H1 (cell line): ENCODE results near the gene ARSB. TPM values are rescaled to one million over a fixed set of nuclear protein-coding genes. Genes with fewer than 3 reads are reported as not detected.

ENCODE experiments used
- CTCF ChIA-PET: fragments of 300-600 bp; sonication (Branson Sonifier 250); formaldehyde crosslinking; loops from one replicate; lab custom pipeline; 2021; ENCODE audit not compliant: partially characterized antibody; lab: Charles Lee
- POLR2A ChIA-PET: fragments of 300-600 bp; sonication (Branson Sonifier 250); formaldehyde crosslinking; loops from one replicate; lab custom pipeline; 2021; ENCODE audit warnings: inconsistent platforms; ENCODE audit not compliant: partially characterized antibody; lab: Charles Lee
- DNase-seq, 2 experiments: peaks; one replicate each; pipeline versions ENCODE4 v3.0.0 to v3.0.0-alpha.2; 2010 to 2022; ENCODE audit warnings: low spot score in 2 of 2, low read depth in 1 of 2, mixed read lengths in 1 of 2
- FAIRE-seq: peaks from 2 replicates; lab custom pipeline; 2011; peaks lifted over from hg19 to GRCh38; lab: Jason Lieb, UNC
- H2AFZ ChIP-seq: 2 replicates; pipeline ENCODE4 v1.8.1; 2012; ENCODE audit warnings: low read length, inconsistent platforms
- H2AK5ac ChIP-seq: 2 replicates; pipeline ENCODE4 v1.6.1; 2013; ENCODE audit warnings: low read depth, low read length
- H2BK120ac ChIP-seq: replicated peaks from 2 replicates; pipeline ENCODE3; 2013; ENCODE audit warnings: low read depth, low read length, inconsistent platforms
- H2BK12ac ChIP-seq: 2 replicates; pipeline ENCODE4 v1.6.1; 2013; ENCODE audit warnings: low read depth, low read length
- H2BK15ac ChIP-seq: 2 replicates; pipeline ENCODE4 v1.6.1; 2013; ENCODE audit warnings: low read length
- H2BK20ac ChIP-seq: 2 replicates; pipeline ENCODE4 v1.6.1; 2013; ENCODE audit warnings: low read length
- H2BK5ac ChIP-seq: 2 replicates; pipeline ENCODE4 v1.6.1; 2013; ENCODE audit warnings: low read depth, low read length
- H3K14ac ChIP-seq: 2 replicates; pipeline ENCODE4 v1.6.1; 2013; ENCODE audit warnings: inconsistent platforms; ENCODE audit not compliant: insufficient read length
- H3K18ac ChIP-seq: 2 replicates; pipeline ENCODE4 v1.6.1; 2013; ENCODE audit warnings: low read length; ENCODE audit errors: extremely low read depth
- H3K23ac ChIP-seq: 2 replicates; pipeline ENCODE4 v1.6.1; 2013; ENCODE audit warnings: inconsistent platforms; ENCODE audit not compliant: insufficient read length
- H3K23me2 ChIP-seq: 2 replicates; pipeline ENCODE4 v1.6.1; 2013; ENCODE audit warnings: low read depth, low read length
- H3K27ac ChIP-seq: 2 replicates; pipeline ENCODE4 v1.6.1; 2011; ENCODE audit warnings: low read depth, low read length, inconsistent platforms
- H3K27me3 ChIP-seq, 4 experiments: replicated peaks in 1 of 4; 1 replicate in 1 of 4; 2 replicates in 3 of 4; pipeline versions ENCODE4 v1.6.1 to v1.8.1; 2011 to 2013; ENCODE audit warnings: low read length in 3 of 4, mild to moderate bottlenecking in 3 of 4, inconsistent platforms in 2 of 4, mixed read lengths in 2 of 4, moderate library complexity in 1 of 4; ENCODE audit not compliant: control insufficient read depth in 3 of 4, insufficient read depth in 3 of 4; ENCODE audit errors: extremely low read depth in 1 of 4
- H3K36me3 ChIP-seq, 4 experiments: 2 replicates each; pipeline versions ENCODE4 v1.6.1 to v1.8.1; 2011 to 2013; ENCODE audit warnings: mild to moderate bottlenecking in 4 of 4, low read length in 3 of 4, moderate library complexity in 2 of 4, control low read depth in 1 of 4, inconsistent platforms in 1 of 4; ENCODE audit not compliant: insufficient read depth in 4 of 4, control insufficient read depth in 2 of 4
- H3K4ac ChIP-seq: replicated peaks from 2 replicates; pipeline ENCODE3; 2013; ENCODE audit warnings: low read length, low read depth, mixed read lengths, inconsistent platforms; ENCODE audit not compliant: insufficient read length
- H3K4me1 ChIP-seq, 4 experiments: replicated peaks in 1 of 4; 1 replicate in 1 of 4; 2 replicates in 3 of 4; pipeline versions ENCODE4 v1.6.1 to v1.8.1; 2011 to 2013; ENCODE audit warnings: low read length in 3 of 4, inconsistent platforms in 2 of 4, mixed read lengths in 1 of 4; ENCODE audit not compliant: insufficient read depth in 4 of 4, control insufficient read depth in 3 of 4
- H3K4me2 ChIP-seq, 2 experiments: 2 replicates each; pipeline versions ENCODE4 v1.6.1 to v1.8.1; 2011 to 2013; ENCODE audit warnings: low read depth in 2 of 2, low read length in 2 of 2, control low read depth in 1 of 2, inconsistent platforms in 1 of 2, mild to moderate bottlenecking in 1 of 2; ENCODE audit not compliant: insufficient read depth in 1 of 2
- H3K4me3 ChIP-seq, 4 experiments: fragments of 200-600, 300-600 bp in 1 of 4; sonication (generic), shearing (Covaris generic), sonication (Bioruptor Twin) in 1 of 4; 2 replicates each; pipeline versions ENCODE4 v1.5.1 to v1.8.1; 2011 to 2016; ENCODE audit warnings: low read length in 4 of 4, low read depth in 3 of 4, control low read depth in 2 of 4, inconsistent platforms in 2 of 4, mild to moderate bottlenecking in 2 of 4, mixed read lengths in 1 of 4, moderate library complexity in 1 of 4; ENCODE audit not compliant: insufficient read depth in 2 of 4; ENCODE audit errors: extremely low read depth in 1 of 4
- H3K56ac ChIP-seq: replicated peaks from 2 replicates; pipeline ENCODE3; 2013; ENCODE audit warnings: low read depth, mild to moderate bottlenecking, mixed read lengths, low read length, inconsistent platforms; ENCODE audit not compliant: insufficient read length
- H3K79me1 ChIP-seq: 2 replicates; pipeline ENCODE4 v1.6.1; 2013; ENCODE audit warnings: low read depth, low read length, control low read depth
- H3K79me2 ChIP-seq, 2 experiments: 2 replicates each; pipeline versions ENCODE4 v1.6.1 to v1.8.1; 2012 to 2013; ENCODE audit warnings: low read length in 2 of 2, mild to moderate bottlenecking in 2 of 2, inconsistent platforms in 1 of 2; ENCODE audit not compliant: insufficient read depth in 2 of 2, control insufficient read depth in 1 of 2
- H3K9ac ChIP-seq, 4 experiments: replicated peaks in 1 of 4; 1 replicate in 1 of 4; 2 replicates in 3 of 4; pipeline versions ENCODE4 v1.6.1 to v1.8.1; 2011 to 2013; ENCODE audit warnings: low read depth in 3 of 4, low read length in 3 of 4, control low read depth in 2 of 4, mild to moderate bottlenecking in 2 of 4, moderate library complexity in 2 of 4, inconsistent platforms in 1 of 4; ENCODE audit errors: extremely low read depth in 1 of 4
- H3K9me3 ChIP-seq, 2 experiments: 2 replicates each; pipeline versions ENCODE4 v1.6.1 to v1.8.1; 2012 to 2013; ENCODE audit warnings: mild to moderate bottlenecking in 2 of 2, moderate library complexity in 2 of 2, control low read depth in 1 of 2, inconsistent platforms in 1 of 2, low read depth in 1 of 2, low read length in 1 of 2, mixed read lengths in 1 of 2; ENCODE audit not compliant: insufficient read depth in 2 of 2
- H4K20me1 ChIP-seq, 2 experiments: replicated peaks in 1 of 2; 2 replicates each; pipeline versions ENCODE3 to v1.8.1; 2011 to 2013; ENCODE audit warnings: inconsistent platforms in 2 of 2, low read length in 2 of 2, mild to moderate bottlenecking in 1 of 2; ENCODE audit not compliant: insufficient read depth in 2 of 2, control insufficient read depth in 1 of 2
- H4K5ac ChIP-seq: 2 replicates; pipeline ENCODE4 v1.6.1; 2013; ENCODE audit warnings: low read length, low read depth, mixed read lengths, inconsistent platforms; ENCODE audit not compliant: insufficient read length
- H4K8ac ChIP-seq: 2 replicates; pipeline ENCODE4 v1.8.0; 2013; ENCODE audit warnings: mild to moderate bottlenecking, moderate library complexity, low read length, inconsistent platforms; ENCODE audit not compliant: insufficient read depth; ENCODE audit errors: extremely low read depth
- H4K91ac ChIP-seq: replicated peaks from 2 replicates; pipeline ENCODE3; 2013; ENCODE audit warnings: low read length, mixed read lengths, inconsistent platforms; ENCODE audit not compliant: insufficient read length
- CTCF ChIP-seq, 3 experiments: IDR thresholded peaks; 1 replicate in 2 of 3; 2 replicates in 1 of 3; pipeline versions ENCODE4 v1.5.1 to v1.6.1; 2011; ENCODE audit warnings: low read length in 3 of 3, mild to moderate bottlenecking in 3 of 3, inconsistent platforms in 2 of 3, low read depth in 1 of 3, moderate library complexity in 1 of 3; ENCODE audit not compliant: insufficient read depth in 1 of 3; ENCODE audit errors: control extremely low read depth in 1 of 3
- WGBS, 2 experiments: shearing (Covaris generic) in 1 of 2; methylation state at CpG; one replicate each; pipeline versions ENCODE4 v1.1.6 to v1.1.7; 2013 to 2015; ENCODE audit warnings: low lambda C conversion rate in 2 of 2, mixed read lengths in 2 of 2, inconsistent platforms in 1 of 2, low coverage in 1 of 2, missing lambda C conversion rate in 1 of 2; ENCODE audit not compliant: insufficient replicate concordance in 2 of 2, insufficient coverage in 1 of 2, insufficient read length in 1 of 2; ENCODE audit errors: extremely low coverage in 1 of 2, missing lambda C conversion rate in 1 of 2; 5-methylcytosine and 5-hydroxymethylcytosine counted together
- polyA plus RNA-seq, 7 experiments: library from polyadenylated mRNA; depleted of rRNA in 3 of 7; stranded (reverse) in 5 of 7; unstranded in 2 of 7; fragments of >200 nt in 5 of 7; fragments of 200-250 nt in 2 of 7; gene quantifications; 1 replicate in 5 of 7; 2 replicates in 1 of 7; 4 replicates in 1 of 7; pipeline versions ENCODE4 v1.2.1 to v1.2.3, GENCODE V29; 2011 to 2013; ENCODE audit warnings: missing spikeins in 2 of 7, mixed read lengths in 2 of 7
- total RNA-seq: library from RNA; stranded (reverse); fragmentation: NEBNext Ultra II Directional; extraction: Animal tissue kit (Norgen Biotek cat#: 25700); gene quantifications from 2 replicates; pipeline ENCODE4 v1.2.1, GENCODE V29; 2021

ARSB gene
- total and polyA plus RNA-seq, 2 of the 8 experiments (the other 6 are each of a cell fraction or from before 2014, with no cell fraction given), result 6.4 to 13.9 TPM

DNA sequence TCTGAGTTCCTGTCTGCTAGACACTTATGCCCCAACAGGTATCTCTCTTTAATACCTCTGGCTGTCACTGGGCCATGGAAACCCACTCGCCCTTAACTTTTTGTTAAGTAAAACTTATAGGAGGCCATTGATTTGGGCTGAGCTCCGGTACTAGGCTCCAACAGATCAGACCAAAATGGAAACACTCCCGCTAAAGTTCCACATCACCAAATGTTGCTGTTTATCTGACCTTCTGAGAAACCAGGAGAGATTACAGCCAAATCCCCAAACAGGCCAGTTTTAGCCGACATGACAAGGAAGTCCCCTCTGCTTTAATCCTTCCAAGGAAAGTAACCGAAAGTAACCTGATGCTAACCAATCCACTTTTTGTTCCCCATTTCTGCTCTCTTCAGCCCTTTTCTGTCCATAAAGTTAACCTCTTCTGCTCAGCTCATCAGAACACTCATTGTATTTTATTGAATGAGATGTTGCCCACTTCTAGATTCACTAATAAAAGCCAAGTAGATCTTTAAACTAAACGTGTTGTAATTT, 221.4 kb downstream of the ARSB start:
- H3K27me3 ChIP-seq, result peaks cover 0 to 2% (median 0%) of the 10 kb centered on the region in 4 experiments; a peak in 1 of 7 replicates
- H2BK5ac ChIP-seq, result no peak overlapping the region
- H3K23me2 ChIP-seq, result no peaks in the 10 kb centered on the region
- H3K18ac ChIP-seq, result no peak overlapping the region
- DNase-seq, result no peak
- no peaks in the 10 kb centered on the region for H3K79me2 ChIP-seq
- H4K20me1 ChIP-seq, result no peaks in the 10 kb centered on the region
- WGBS, 2 experiments, result 90% methylated on average over 6 of the region's 6 CpGs; no CpG with 5 or more reads in 1 of the 2 experiments
- no peak overlapping the region for H3K4me3 ChIP-seq
- POLR2A ChIA-PET, result no interaction called here
- no peaks in the 10 kb centered on the region for H3K79me1 ChIP-seq
- no peaks in the 10 kb centered on the region; a peak in 1 of 7 replicates for H3K4me1 ChIP-seq
- no peak overlapping the region for H2AFZ ChIP-seq
- H2BK15ac ChIP-seq, result no peak overlapping the region
- CTCF ChIA-PET, result interaction anchor here (0.7 to 1.2 kb wide), 2 partner anchors 16 to 18 kb away, joined by 3 to 4 read pairs; no protein-coding TSS in a partner anchor
- H3K4me2 ChIP-seq, result no peak overlapping the region
- no peaks in the 10 kb centered on the region for H3K9me3 ChIP-seq
- H3K36me3 ChIP-seq, result no peaks in the 10 kb centered on the region
- no peak overlapping the region for H3K4ac ChIP-seq
- H2AK5ac ChIP-seq, result no peak overlapping the region
- no peak overlapping the region for H3K56ac ChIP-seq
- no peak for TF ChIP-seq CTCF (IDR thresholded peaks at IDR 0.05; ENCODE audit: control extremely low read depth in 1 of 3, insufficient read depth in 1 of 3, low read depth in 1 of 3, low read length in 3 of 3)
- no peak overlapping the region for H2BK12ac ChIP-seq
- no peak overlapping the region for H3K23ac ChIP-seq
- no peak overlapping the region for H2BK120ac ChIP-seq
- no peak overlapping the region for H3K27ac ChIP-seq
- H4K5ac ChIP-seq, result no peak overlapping the region
- no peak overlapping the region for H4K91ac ChIP-seq
- no peak overlapping the region for H3K14ac ChIP-seq
- FAIRE-seq, result no peak
- H4K8ac ChIP-seq, result no peak overlapping the region
- H2BK20ac ChIP-seq, result no peak overlapping the region
- no peak overlapping the region for H3K9ac ChIP-seq
